Ovary (tissue), 3 donors: ENCODE measurements around the gene ADI1.

ENCODE experiments used
- CTCF ChIP-seq, 3 donors: fragments of 450-650 bp in 2 of 3; fragments of 200-600 bp in 1 of 3; IDR thresholded peaks; one replicate each; pipeline versions ENCODE4 v1.5.1 to v1.8.0; 2016 to 2022; ENCODE audit warnings: antibody characterized with exemption in 3 of 3, mild to moderate bottlenecking in 1 of 3
- EP300 ChIP-seq: sonication (generic); formaldehyde crosslinking; IDR thresholded peaks from one replicate; pipeline ENCODE4 v1.6.1; 2017; ENCODE audit warnings: antibody characterized with exemption
- POLR2A ChIP-seq: fragments of 450-650 bp; IDR thresholded peaks from one replicate; pipeline ENCODE4 v1.6.1; 2017; ENCODE audit warnings: antibody characterized with exemption, mild to moderate bottlenecking, moderate library complexity
- donor health status: DM: no; HTN: no; CAD: no.

- no peak for TF ChIP-seq POLR2A
- no peak for TF ChIP-seq CTCF (IDR thresholded peaks at IDR 0.05)
- no peak for TF ChIP-seq EP300
These were observed 14.5 kb upstream of the ADI1 start for GRCh38 chr2:3533836-3534235.
